HEK293 (cell line): ENCODE results near the gene MTA1.

Experiments used
- CTCF ChIA-PET: fragments of 350-600 bp; formaldehyde crosslinking; extraction: SDS; loops from one replicate; lab custom pipeline; 2021; ENCODE audit warnings: antibody characterized with exemption; lab: Yijun Ruan, JAX
- POLR2A ChIA-PET: fragments of 300-600 bp; formaldehyde crosslinking; extraction: SDS; loops from one replicate; lab custom pipeline; 2020; ENCODE audit warnings: antibody characterized with exemption, inconsistent platforms; lab: Yijun Ruan, JAX
- H3K27ac ChIP-seq: fragments of 200-500 bp; sonication (Bioruptor generic); 2 replicates; pipeline ENCODE4 v1.5.1; 2014; ENCODE audit warnings: low read depth, low read length, control low read depth, inconsistent platforms; ENCODE audit errors: extremely low read depth
- H3K36me3 ChIP-seq, 2 experiments: fragments of 200-500 bp in 1 of 2; sonication (Bioruptor generic) in 1 of 2; 1 replicate in 1 of 2; 2 replicates in 1 of 2; pipeline ENCODE4 v1.5.1; 2014 to 2017; ENCODE audit warnings: inconsistent platforms in 2 of 2, low read length in 2 of 2; ENCODE audit not compliant: control insufficient read depth in 2 of 2, insufficient read depth in 1 of 2
- H3K4me1 ChIP-seq: fragments of 200-500 bp; sonication (Bioruptor generic); 2 replicates; pipeline ENCODE4 v1.5.1; 2014; ENCODE audit warnings: mild to moderate bottlenecking, low read length, inconsistent platforms; ENCODE audit not compliant: control insufficient read depth, insufficient read depth
- H3K4me3 ChIP-seq: 2 replicates; pipeline ENCODE4 v1.5.1; 2011; ENCODE audit warnings: low read depth, mild to moderate bottlenecking, control low read depth, low read length, moderate library complexity
- H3K9me3 ChIP-seq: fragments of 200-500 bp; sonication (Bioruptor generic); 2 replicates; pipeline ENCODE4 v1.5.1; 2014; ENCODE audit warnings: low read depth, low read length, inconsistent platforms; ENCODE audit not compliant: control insufficient read depth, insufficient read depth
- GLIS2 ChIP-seq: fragments of 450-650 bp; formaldehyde crosslinking; IDR thresholded peaks from 2 replicates; pipeline ENCODE4 v1.5.1; 2016; ENCODE audit warnings: missing biosample characterization, missing genetic modification characterization
- HIC1 ChIP-seq: fragments of 450-650 bp; formaldehyde crosslinking; IDR thresholded peaks from 2 replicates; pipeline ENCODE4 v1.5.1; 2016; ENCODE audit warnings: missing biosample characterization, missing genetic modification characterization
- PRDM2 ChIP-seq: fragments of 450-650 bp; formaldehyde crosslinking; IDR thresholded peaks from 2 replicates; pipeline ENCODE4 v1.5.1; 2016; ENCODE audit warnings: missing biosample characterization, missing genetic modification characterization, borderline replicate concordance
- PRDM4 ChIP-seq: fragments of 450-650 bp; formaldehyde crosslinking; IDR thresholded peaks from 2 replicates; pipeline ENCODE4 v1.5.1; 2017; ENCODE audit warnings: missing biosample characterization, missing genetic modification characterization
- ZBTB8A ChIP-seq: fragments of 450-650 bp; formaldehyde crosslinking; IDR thresholded peaks from 2 replicates; pipeline ENCODE4 v1.5.1; 2016; ENCODE audit warnings: missing biosample characterization, missing genetic modification characterization
- ZNF341 ChIP-seq: fragments of 450-650 bp; formaldehyde crosslinking; IDR thresholded peaks from 2 replicates; pipeline ENCODE4; 2016; ENCODE audit warnings: low read depth, missing biosample characterization, missing genetic modification characterization
- ZNF501 ChIP-seq: fragments of 450-650 bp; formaldehyde crosslinking; IDR thresholded peaks from 2 replicates; pipeline ENCODE4 v1.5.1; 2016; ENCODE audit warnings: missing biosample characterization, missing genetic modification characterization
- ZNF513 ChIP-seq: fragments of 450-650 bp; IDR thresholded peaks from 2 replicates; pipeline ENCODE4 v1.5.1; 2018; ENCODE audit warnings: missing biosample characterization, missing genetic modification characterization
- ZNF776 ChIP-seq: fragments of 450-650 bp; formaldehyde crosslinking; IDR thresholded peaks from 2 replicates; pipeline ENCODE4 v1.5.0; 2017; ENCODE audit warnings: missing biosample characterization, missing genetic modification characterization, borderline replicate concordance

MTA1 gene

GRCh38 chr14:105492031-105492970, 72.7 kb downstream of the MTA1 start:
- Histone ChIP-seq H3K27ac (0 out of 2 replicates have a peak overlapping the region, but pooled peaks have one; percentile 16), H3K9me3 (no peaks in the 10 kb centered on the region), H3K36me3 (peaks cover 0 to 18% of the 10 kb centered on the region in 2 experiments; a peak in 1 of 3 replicates), H3K4me3 (peak overlapping the region; percentile 81), H3K4me1 (peaks cover 5% of the 10 kb centered on the region)
- ChIA-PET CTCF (interaction anchor here (0.6 to 5.0 kb wide), 8 partner anchors 11 to 852 kb away, joined by 3 to 83 read pairs (median 3); no protein-coding TSS in a partner anchor), POLR2A (interaction anchor here (0.6 to 1.4 kb wide), 13 partner anchors 8 to 695 kb away, joined by 3 to 19 read pairs (median 4); no protein-coding TSS in a partner anchor)
- TF ChIP-seq PRDM4 (no peak), GLIS2 (tag by site-specific recombination) (peak; percentile 6; the same call in 1 of the 2 replicates), PRDM2 (tag by site-specific recombination) (0 out of 2 replicates have a peak, but pooled peaks have one; percentile 56), ZNF341 (tag by site-specific recombination) (no peak), ZNF513 (no peak), ZNF776 (no peak), ZBTB8A (0 out of 2 replicates have a peak, but pooled peaks have one; percentile 12), HIC1 (tag by site-specific recombination) (peak; percentile 56; the same call in 1 of the 2 replicates), ZNF501 (tag by site-specific recombination) (no peak)
